Left lung (tissue), 10 donors: ENCODE results near the gene SLC22A23. TPM values are rescaled to one million over a fixed set of nuclear protein-coding genes. Genes with fewer than 3 reads are reported as not detected.
"Not testable (repeated sequence)": the region's sequence is repeated elsewhere in the genome, so short reads cannot be mapped to it uniquely, and the experiment has no call there.

Experiments
- ATAC-seq: fragments of 200-7000 bp; cut with Tn5 transposase; one replicate; pipeline ENCODE4 v1.9.1; 2020; ENCODE audit warnings: moderate library complexity
- DNase-seq, 4 donors: peaks; one replicate each; pipeline ENCODE4 v3.0.0-alpha.2; 2013 to 2020
- H3K27ac ChIP-seq, 2 donors: fragments of 200-600 bp; sonication (generic) in 1 of 2; one replicate each; pipeline versions ENCODE4 v1.5.0 to v1.8.0; 2020 to 2021
- H3K27me3 ChIP-seq, 2 donors: fragments of 200-600 bp; sonication (generic) in 1 of 2; one replicate each; pipeline versions ENCODE4 v1.5.0 to v1.8.0; 2020 to 2021
- H3K36me3 ChIP-seq, 2 donors: fragments of 200-600 bp; sonication (generic) in 1 of 2; one replicate each; pipeline versions ENCODE4 v1.5.0 to v1.8.0; 2020 to 2021
- H3K4me1 ChIP-seq, 2 donors: fragments of 200-600 bp; one replicate each; pipeline ENCODE4 v1.8.0; 2021
- H3K4me3 ChIP-seq, 2 donors: fragments of 200-600 bp; sonication (generic) in 1 of 2; one replicate each; pipeline versions ENCODE4 v1.5.0 to v1.8.0; 2020 to 2021; ENCODE audit warnings: mild to moderate bottlenecking in 1 of 2
- H3K9me3 ChIP-seq, 2 donors: fragments of 200-600 bp; sonication (generic) in 1 of 2; one replicate each; pipeline versions ENCODE4 v1.5.0 to v1.8.0; 2020 to 2021
- intact Hi-C, 2 donors: fragments of 100-400 bp; cut with DNase I; formaldehyde crosslinking; loops; one replicate each; pipeline versions ENCODE4 v1.11.2 to v1.14.2; 2022
- polyA plus RNA-seq, 6 donors: library from polyadenylated mRNA; unstranded; fragments of 120-200 nt; gene quantifications; one replicate each; pipeline ENCODE4 v1.2.1, GENCODE V29; 2013; ENCODE audit not compliant: insufficient read length in 6 of 6
- total RNA-seq, 2 donors: library from RNA; stranded (reverse); fragmentation: NEBNext Ultra II Directional; extraction: Animal tissue kit (Norgen Biotek cat#: 25700); gene quantifications; one replicate each; pipeline ENCODE4 v1.2.1, GENCODE V29; 2021
- TF ChIP-seq, protein P1 (sequence below), 2 donors: fragments of 200-600 bp; sonication (generic) in 1 of 2; IDR thresholded peaks; one replicate each; pipeline versions ENCODE4 v1.5.0 to v1.8.0; 2021; ENCODE audit warnings: antibody characterized with exemption in 2 of 2
- donor health status: DM: no; HTN: yes; CAD: no.
- donor health status: DM: no; HTN: no; CAD: no.

Gene SLC22A23
- total and polyA plus RNA-seq, 8 donors = 19.7 to 31.2 (median 23.9) TPM

DNA sequence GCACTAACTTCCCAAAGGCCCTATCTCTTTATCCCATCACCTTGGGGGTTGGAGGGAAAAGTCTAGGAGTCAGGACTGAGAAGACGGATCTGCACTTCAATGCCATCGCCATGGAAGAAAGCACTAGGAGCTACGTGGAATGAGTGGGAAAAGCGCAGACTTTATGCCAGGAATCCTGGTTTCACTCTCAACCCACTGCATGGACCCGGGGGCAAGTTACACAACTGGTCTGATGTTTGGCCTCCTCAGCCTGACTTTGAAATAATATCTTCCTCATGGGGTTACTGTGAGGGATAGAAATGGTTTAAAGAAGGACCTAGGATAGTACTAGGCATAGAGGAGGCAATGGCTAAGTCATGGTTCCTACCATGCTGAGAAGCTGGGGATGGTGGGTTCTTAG lies 211.6 kb downstream of the SLC22A23 start:
- ATAC-seq (no peak), DNase-seq (no peak)
- Histone ChIP-seq H3K4me1 (no peaks in the 10 kb centered on the region), H3K36me3 (no peaks in the 10 kb centered on the region), H3K27me3 (peaks cover 0 to 42% of the 10 kb centered on the region in 2 donors), H3K9me3 (no peaks in the 10 kb centered on the region), H3K27ac (no peak overlapping the region), H3K4me3 (no peak overlapping the region)
- intact Hi-C loops = no loop called here
- TF ChIP-seq, protein P1, sequence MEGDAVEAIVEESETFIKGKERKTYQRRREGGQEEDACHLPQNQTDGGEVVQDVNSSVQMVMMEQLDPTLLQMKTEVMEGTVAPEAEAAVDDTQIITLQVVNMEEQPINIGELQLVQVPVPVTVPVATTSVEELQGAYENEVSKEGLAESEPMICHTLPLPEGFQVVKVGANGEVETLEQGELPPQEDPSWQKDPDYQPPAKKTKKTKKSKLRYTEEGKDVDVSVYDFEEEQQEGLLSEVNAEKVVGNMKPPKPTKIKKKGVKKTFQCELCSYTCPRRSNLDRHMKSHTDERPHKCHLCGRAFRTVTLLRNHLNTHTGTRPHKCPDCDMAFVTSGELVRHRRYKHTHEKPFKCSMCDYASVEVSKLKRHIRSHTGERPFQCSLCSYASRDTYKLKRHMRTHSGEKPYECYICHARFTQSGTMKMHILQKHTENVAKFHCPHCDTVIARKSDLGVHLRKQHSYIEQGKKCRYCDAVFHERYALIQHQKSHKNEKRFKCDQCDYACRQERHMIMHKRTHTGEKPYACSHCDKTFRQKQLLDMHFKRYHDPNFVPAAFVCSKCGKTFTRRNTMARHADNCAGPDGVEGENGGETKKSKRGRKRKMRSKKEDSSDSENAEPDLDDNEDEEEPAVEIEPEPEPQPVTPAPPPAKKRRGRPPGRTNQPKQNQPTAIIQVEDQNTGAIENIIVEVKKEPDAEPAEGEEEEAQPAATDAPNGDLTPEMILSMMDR (IDR thresholded peaks at IDR 0.05) = no peak

DNA sequence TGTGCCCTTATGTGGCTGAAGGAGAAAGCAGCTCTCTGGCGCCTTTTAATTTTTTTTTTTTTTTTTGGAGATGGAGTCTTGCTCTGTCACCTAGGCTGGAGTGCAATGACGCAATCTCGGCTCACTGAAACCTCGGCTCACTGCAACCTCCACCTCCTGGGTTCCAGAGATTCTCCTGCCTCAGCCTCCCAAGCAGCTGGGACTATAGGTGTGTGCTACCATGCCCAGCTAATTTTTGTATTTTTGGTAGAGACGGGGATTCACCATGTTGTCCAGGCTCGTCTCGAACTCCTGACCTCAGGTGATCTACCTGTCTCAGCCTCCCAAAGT lies 212.1 kb downstream of the SLC22A23 start:
- ATAC-seq, intact Hi-C loops, H3K27ac ChIP-seq, H3K4me3 ChIP-seq, H3K4me1 ChIP-seq, DNase-seq, H3K36me3 ChIP-seq, H3K9me3 ChIP-seq: not testable (repeated sequence)
- H3K27me3 ChIP-seq = peaks cover 0 to 38% of the 10 kb centered on the region in 2 donors

DNA sequence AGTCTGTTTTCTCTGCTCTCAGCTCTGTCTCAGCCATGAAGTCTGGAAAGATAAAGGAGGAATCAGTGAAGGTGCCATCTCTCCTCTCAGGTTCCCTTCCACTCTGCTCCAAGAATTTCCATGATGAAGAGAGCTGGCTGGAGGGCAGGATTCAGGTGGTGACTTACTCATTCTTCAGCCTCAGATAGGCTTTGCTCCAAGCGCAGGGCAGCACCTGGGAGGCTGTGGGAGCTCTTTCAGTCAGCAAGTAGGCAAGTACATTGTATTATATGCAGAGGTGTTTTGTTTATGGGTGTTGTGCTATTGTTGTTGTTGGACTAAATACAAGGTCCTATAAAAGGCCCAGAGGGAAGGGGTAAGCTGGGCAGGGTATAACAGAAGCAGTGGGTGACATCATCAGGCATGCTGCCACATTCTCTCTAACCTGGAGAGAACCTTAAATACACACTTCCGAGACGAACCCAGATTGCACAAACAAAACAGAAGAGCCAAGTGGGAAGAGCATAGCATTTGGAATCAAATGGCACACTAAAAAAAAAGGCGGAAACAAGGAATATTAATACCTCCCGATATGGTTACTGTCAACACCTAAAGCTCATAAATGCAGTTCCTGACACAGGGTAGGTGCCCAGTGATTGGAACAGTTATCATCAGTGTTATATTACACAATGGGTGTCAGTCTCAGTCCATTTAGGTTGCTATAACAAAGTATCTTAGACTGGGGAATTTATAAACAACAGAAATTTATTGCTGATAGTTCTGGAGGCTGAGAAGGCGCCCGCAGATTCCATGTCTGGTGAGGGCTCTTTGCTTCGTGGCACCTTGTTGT lies 212.6 kb downstream of the SLC22A23 start:
- no peak for DNase-seq
- no peaks in the 10 kb centered on the region for H3K9me3 ChIP-seq
- intact Hi-C loops = no loop called here
- H3K27me3 ChIP-seq = peaks cover 0 to 32% of the 10 kb centered on the region in 2 donors
- H3K27ac ChIP-seq = no peak overlapping the region
- TF ChIP-seq, protein P1 (IDR thresholded peaks at IDR 0.05) = no peak
- H3K4me3 ChIP-seq = no peak overlapping the region
- H3K36me3 ChIP-seq = no peaks in the 10 kb centered on the region
- ATAC-seq = no peak
- no peaks in the 10 kb centered on the region for H3K4me1 ChIP-seq

DNA sequence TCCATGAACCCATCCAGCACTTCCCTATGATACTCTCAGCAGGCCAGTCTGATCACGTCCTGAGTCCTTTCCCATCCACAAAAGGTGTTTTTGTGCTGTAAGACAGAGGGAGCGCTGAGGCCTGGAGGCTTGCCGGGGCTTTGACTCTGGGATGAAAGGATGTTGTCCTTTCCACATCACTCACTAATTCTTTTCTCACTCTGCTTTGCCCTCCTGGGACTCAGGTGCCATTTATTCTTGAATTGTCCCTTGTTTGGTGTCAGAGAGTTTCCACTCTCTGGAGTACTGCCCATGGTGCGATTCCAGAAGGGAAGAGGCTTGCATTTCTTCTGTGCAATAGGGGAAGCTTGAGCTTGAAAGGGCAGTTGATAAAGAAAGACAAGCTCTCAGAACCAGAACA lies 214.1 kb downstream of the SLC22A23 start:
- no peaks in the 10 kb centered on the region for H3K4me1 ChIP-seq
- TF ChIP-seq, protein P1 (IDR thresholded peaks at IDR 0.05) = no peak
- no peak overlapping the region for H3K4me3 ChIP-seq
- H3K36me3 ChIP-seq = no peaks in the 10 kb centered on the region
- H3K27me3 ChIP-seq = peaks cover 0 to 30% of the 10 kb centered on the region in 2 donors
- DNase-seq (no peak), ATAC-seq (no peak)
- no peaks in the 10 kb centered on the region for H3K9me3 ChIP-seq
- no peak overlapping the region for H3K27ac ChIP-seq
- intact Hi-C loops = no loop called here

DNA sequence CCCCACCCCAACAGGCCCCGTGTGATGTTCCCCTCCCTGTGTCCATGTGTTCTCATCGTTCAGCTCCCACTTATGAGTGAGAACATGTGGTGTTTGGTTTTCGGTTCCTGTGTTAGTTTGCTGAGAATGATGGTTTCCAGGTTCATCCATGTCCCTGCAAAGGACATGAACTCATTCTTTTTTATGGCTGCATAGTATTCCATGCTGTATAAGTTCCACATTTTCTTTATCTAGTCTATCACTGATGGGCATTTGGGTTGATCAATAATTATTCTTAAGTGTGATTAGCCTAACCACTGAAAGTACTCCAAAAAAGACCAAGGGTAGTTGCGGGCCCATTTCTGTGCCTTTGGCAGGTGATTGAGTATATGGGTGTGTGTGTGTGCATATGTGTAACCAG lies 215.1 kb downstream of the SLC22A23 start:
- H3K27ac ChIP-seq, H3K36me3 ChIP-seq, intact Hi-C loops, H3K4me3 ChIP-seq, DNase-seq, ATAC-seq, H3K9me3 ChIP-seq, H3K4me1 ChIP-seq: not testable (repeated sequence)
- peaks cover 0 to 31% of the 10 kb centered on the region in 2 donors for H3K27me3 ChIP-seq

DNA sequence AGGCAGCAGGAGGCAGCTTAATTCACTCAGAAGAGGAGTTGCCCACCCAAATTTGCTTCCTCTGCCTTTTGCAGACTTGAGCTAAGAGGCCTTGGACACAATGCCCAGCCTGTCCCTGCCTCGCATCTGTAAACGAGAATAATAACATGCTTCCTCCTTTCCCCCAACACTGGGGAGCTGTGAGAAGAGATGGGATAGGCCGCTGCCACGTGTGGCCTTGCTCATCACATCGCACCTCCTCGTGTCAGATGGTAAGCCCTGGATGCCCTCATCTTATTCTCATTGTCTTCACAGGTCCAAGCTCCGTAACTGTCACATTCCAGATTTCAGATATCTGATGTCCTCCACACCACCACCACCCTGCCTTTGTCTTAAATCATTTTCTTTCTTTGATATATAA lies 216.3 kb downstream of the SLC22A23 start:
- Histone ChIP-seq H3K27me3 (peaks cover 1 to 41% of the 10 kb centered on the region in 2 donors), H3K9me3 (no peaks in the 10 kb centered on the region), H3K36me3 (no peaks in the 10 kb centered on the region), H3K27ac (no peak overlapping the region), H3K4me3 (no peak overlapping the region), H3K4me1 (no peaks in the 10 kb centered on the region)
- ATAC-seq (no peak), DNase-seq (no peak)
- intact Hi-C loops = no loop called here
- TF ChIP-seq, protein P1 (IDR thresholded peaks at IDR 0.05) = no peak
